ENCODE measurements around the gene MRPL22. TPM values are rescaled to one million over a fixed set of nuclear protein-coding genes. Genes with fewer than 3 reads are reported as not detected.
A peak's percentile ranks its signal among the peaks of the same experiment; 100 is the strongest.
"Not testable (repeated sequence)": the region's sequence is repeated elsewhere in the genome, so short reads cannot be mapped to it uniquely, and the experiment has no call there.

The MRPL22 gene
- total and polyA plus RNA-seq, 7 experiments from 2014 or later = 18.4 to 97.6 (median 27.7) TPM

GRCh38 chr5:154898210-154898609 lies 42.7 kb upstream of the MRPL22 start:
- ATAC-seq (no peak), DNase-seq (no peak)
- H3K4me3 Mint-ChIP-seq = no peak overlapping the region
- peak overlapping the region in 1 of 9 donors; percentile 33 for H3K27ac Mint-ChIP-seq
- H3K4me3 ChIP-seq (ENCODE audit: low read length) = no peak overlapping the region
- H3K4me1 Mint-ChIP-seq = peaks cover 0 to 3% (median 0%) of the 10 kb centered on the region in 7 donors
- H3K36me3 ChIP-seq (ENCODE audit: control insufficient read depth in 2 of 3, insufficient read depth in 3 of 3, low read length in 3 of 3) = peaks cover 10 to 87% (median 13%) of the 10 kb centered on the region in 3 experiments
- no peaks in the 10 kb centered on the region for H3K9me3 Mint-ChIP-seq
- ChIA-PET POLR2A (no interaction called here), CTCF (interaction anchor here (0.6 kb wide), 1 partner anchor 248 kb away, joined by 3 read pairs; no protein-coding TSS in a partner anchor)
- H3K27me3 Mint-ChIP-seq = no peaks in the 10 kb centered on the region
- no peak overlapping the region for H3K27ac ChIP-seq (ENCODE audit: low read depth, low read length)
- H3K9me3 ChIP-seq (ENCODE audit: control insufficient read depth in 2 of 3, low read length in 3 of 3) = no peaks in the 10 kb centered on the region
- peaks cover 10 to 68% (median 47%) of the 10 kb centered on the region in 5 donors for H3K36me3 Mint-ChIP-seq
- no peaks in the 10 kb centered on the region for H3K4me1 ChIP-seq (ENCODE audit: control insufficient read depth in 2 of 2, insufficient read depth in 2 of 2, low read length in 2 of 2)
- no peaks in the 10 kb centered on the region for H3K27me3 ChIP-seq (ENCODE audit: control insufficient read depth in 2 of 2, insufficient read depth in 2 of 2, low read length in 2 of 2)
- intact Hi-C loops (cut with micrococcal nuclease) = no loop called here

DNA sequence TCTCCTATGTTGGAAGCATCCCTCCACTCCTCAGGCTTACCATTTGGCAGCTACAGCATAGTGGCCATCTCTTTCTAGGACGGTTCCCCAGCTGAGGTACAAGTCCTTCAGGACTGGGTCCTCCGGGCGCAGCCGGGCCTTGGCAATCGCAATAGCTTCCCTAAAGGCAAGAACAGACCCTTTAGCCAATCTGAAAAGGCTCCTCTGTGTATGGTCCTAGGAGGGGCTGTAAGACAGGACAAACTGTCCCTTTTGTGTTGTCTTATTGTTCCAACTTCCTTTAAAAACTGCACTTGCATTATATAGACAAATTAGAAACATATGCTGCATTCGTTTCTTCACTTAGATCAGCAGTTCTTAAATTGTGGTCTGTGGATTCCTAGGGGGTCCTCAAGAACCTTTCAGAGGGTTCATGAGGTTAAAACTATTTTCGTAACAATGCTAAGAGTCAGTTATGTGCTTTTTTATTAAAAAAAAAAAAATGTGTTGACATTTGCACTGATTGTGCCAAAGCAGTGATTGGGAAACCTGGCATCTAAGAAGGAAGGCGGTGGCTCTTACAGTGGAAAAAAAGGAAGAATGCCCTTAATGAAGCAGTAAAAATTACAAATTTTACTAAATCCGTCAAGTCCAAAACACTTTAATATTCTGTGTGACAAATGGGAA lies 41.6 kb upstream of the MRPL22 start:
- DNase-seq (no peak), ATAC-seq (no peak)
- ChIA-PET POLR2A (no interaction called here), CTCF (no interaction called here)
- Histone ChIP-seq H3K4me3 (ENCODE audit: low read length) (no peak overlapping the region), H3K4me1 (ENCODE audit: control insufficient read depth in 2 of 2, insufficient read depth in 2 of 2, low read length in 2 of 2) (no peaks in the 10 kb centered on the region), H3K27me3 (ENCODE audit: control insufficient read depth in 2 of 2, insufficient read depth in 2 of 2, low read length in 2 of 2) (no peaks in the 10 kb centered on the region), H3K27ac (ENCODE audit: low read depth, low read length) (no peak overlapping the region), H3K9me3 (ENCODE audit: control insufficient read depth in 2 of 3, low read length in 3 of 3) (no peaks in the 10 kb centered on the region), H3K36me3 (ENCODE audit: control insufficient read depth in 2 of 3, insufficient read depth in 3 of 3, low read length in 3 of 3) (peaks cover 10 to 80% (median 13%) of the 10 kb centered on the region in 3 experiments)
- Mint-ChIP-seq H3K27ac (peak overlapping the region in 1 of 9 donors; percentile 23), H3K4me1 (peaks cover 0 to 3% (median 0%) of the 10 kb centered on the region in 7 donors), H3K4me3 (no peak overlapping the region), H3K27me3 (no peaks in the 10 kb centered on the region), H3K9me3 (no peaks in the 10 kb centered on the region), H3K36me3 (peaks cover 18 to 62% (median 48%) of the 10 kb centered on the region in 5 donors)
- intact Hi-C loops (cut with micrococcal nuclease) = no loop called here

DNA sequence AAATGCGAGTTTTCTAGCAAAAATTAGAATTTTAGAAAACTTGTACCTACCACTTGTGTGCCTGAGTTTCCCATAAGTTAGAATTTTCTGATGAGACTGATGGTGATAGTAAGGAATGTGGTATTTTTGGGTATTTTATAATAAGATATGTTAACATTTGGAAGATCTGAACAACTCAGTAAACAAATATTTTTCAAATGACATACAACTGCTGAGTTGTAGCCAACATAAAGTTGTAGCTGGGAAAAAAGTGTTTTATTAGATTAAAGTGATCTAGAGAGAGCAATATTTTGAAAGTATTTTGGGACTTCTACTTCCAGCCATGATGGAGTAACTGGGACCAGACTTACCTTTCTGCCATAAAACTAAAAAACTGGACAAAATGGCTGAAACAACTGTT lies 40.8 kb upstream of the MRPL22 start:
- Histone ChIP-seq H3K27me3 (ENCODE audit: control insufficient read depth in 2 of 2, insufficient read depth in 2 of 2, low read length in 2 of 2) (no peaks in the 10 kb centered on the region), H3K4me1 (ENCODE audit: control insufficient read depth in 2 of 2, insufficient read depth in 2 of 2, low read length in 2 of 2) (no peaks in the 10 kb centered on the region), H3K36me3 (ENCODE audit: control insufficient read depth in 2 of 3, insufficient read depth in 3 of 3, low read length in 3 of 3) (peaks cover 10 to 82% (median 13%) of the 10 kb centered on the region in 3 experiments), H3K4me3 (ENCODE audit: low read length) (no peak overlapping the region), H3K9me3 (ENCODE audit: control insufficient read depth in 2 of 3, low read length in 3 of 3) (no peaks in the 10 kb centered on the region), H3K27ac (ENCODE audit: low read depth, low read length) (no peak overlapping the region)
- Mint-ChIP-seq H3K36me3 (peaks cover 20 to 64% (median 51%) of the 10 kb centered on the region in 5 donors), H3K27ac (peak overlapping the region in 1 of 9 donors; percentile 43), H3K4me3 (no peak overlapping the region), H3K4me1 (peaks cover 0 to 3% (median 0%) of the 10 kb centered on the region in 7 donors), H3K9me3 (no peaks in the 10 kb centered on the region), H3K27me3 (no peaks in the 10 kb centered on the region)
- ChIA-PET POLR2A (no interaction called here), CTCF (no interaction called here)
- DNase-seq = no peak
- no peak for ATAC-seq
- intact Hi-C loops (cut with micrococcal nuclease) = no loop called here

DNA sequence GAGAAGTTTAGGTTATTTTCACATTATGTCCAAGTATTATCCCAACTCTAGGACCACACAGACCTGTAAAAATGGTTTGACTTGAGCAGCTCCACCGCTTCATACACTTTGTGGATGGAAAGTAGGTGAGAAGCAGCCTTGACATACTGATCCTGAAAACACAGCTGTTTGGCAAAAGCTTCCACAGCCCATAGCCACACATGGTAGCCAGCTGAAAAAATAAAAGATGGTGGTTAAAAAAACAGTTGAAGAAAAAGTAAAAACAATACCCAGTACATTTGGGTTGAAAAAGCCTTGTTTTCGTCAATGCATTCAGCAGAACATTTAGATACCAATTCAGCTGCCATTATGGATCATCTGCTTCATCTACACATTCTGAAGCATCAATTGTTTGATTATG lies 39.6 kb upstream of the MRPL22 start:
- intact Hi-C loops (cut with micrococcal nuclease) = no loop called here
- CTCF ChIA-PET = no interaction called here
- Mint-ChIP-seq H3K4me3 (no peak overlapping the region), H3K27ac (no peak overlapping the region), H3K36me3 (peaks cover 20 to 52% (median 39%) of the 10 kb centered on the region in 5 donors), H3K4me1 (no peaks in the 10 kb centered on the region), H3K27me3 (no peaks in the 10 kb centered on the region), H3K9me3 (no peaks in the 10 kb centered on the region)
- no peak overlapping the region for H3K4me3 ChIP-seq (ENCODE audit: low read length)
- no peaks in the 10 kb centered on the region for H3K9me3 ChIP-seq (ENCODE audit: control insufficient read depth in 2 of 3, low read length in 3 of 3)
- POLR2A ChIA-PET = no interaction called here
- H3K27ac ChIP-seq (ENCODE audit: low read depth, low read length) = no peak overlapping the region
- H3K27me3 ChIP-seq (ENCODE audit: control insufficient read depth in 2 of 2, insufficient read depth in 2 of 2, low read length in 2 of 2) = no peaks in the 10 kb centered on the region
- DNase-seq = no peak
- peaks cover 10 to 83% (median 12%) of the 10 kb centered on the region in 3 experiments for H3K36me3 ChIP-seq (ENCODE audit: control insufficient read depth in 2 of 3, insufficient read depth in 3 of 3, low read length in 3 of 3)
- H3K4me1 ChIP-seq (ENCODE audit: control insufficient read depth in 2 of 2, insufficient read depth in 2 of 2, low read length in 2 of 2) = no peaks in the 10 kb centered on the region
- no peak for ATAC-seq

- Mint-ChIP-seq H3K36me3 (peaks cover 19 to 52% (median 35%) of the 10 kb centered on the region in 5 donors), H3K27ac (no peak overlapping the region), H3K4me3 (no peak overlapping the region), H3K4me1 (no peaks in the 10 kb centered on the region), H3K9me3 (no peaks in the 10 kb centered on the region), H3K27me3 (no peaks in the 10 kb centered on the region)
- ATAC-seq (no peak), DNase-seq (no peak)
- Histone ChIP-seq H3K4me1 (ENCODE audit: control insufficient read depth in 2 of 2, insufficient read depth in 2 of 2, low read length in 2 of 2) (no peaks in the 10 kb centered on the region), H3K9me3 (ENCODE audit: control insufficient read depth in 2 of 3, low read length in 3 of 3) (no peaks in the 10 kb centered on the region), H3K27ac (ENCODE audit: low read depth, low read length) (no peak overlapping the region), H3K4me3 (ENCODE audit: low read length) (no peak overlapping the region), H3K36me3 (ENCODE audit: control insufficient read depth in 2 of 3, insufficient read depth in 3 of 3, low read length in 3 of 3) (peaks cover 6 to 83% (median 10%) of the 10 kb centered on the region in 3 experiments), H3K27me3 (ENCODE audit: control insufficient read depth in 2 of 2, insufficient read depth in 2 of 2, low read length in 2 of 2) (no peaks in the 10 kb centered on the region)
- CTCF ChIA-PET = no interaction called here
- POLR2A ChIA-PET = no interaction called here
- intact Hi-C loops (cut with micrococcal nuclease) = loop anchor here in 1 of 2 donors (2.0 kb wide), 1 partner anchor 251 kb away; no protein-coding TSS in a partner anchor
Measured at GRCh38 chr5:154901913-154902312, 39.0 kb upstream of the MRPL22 start.

DNA sequence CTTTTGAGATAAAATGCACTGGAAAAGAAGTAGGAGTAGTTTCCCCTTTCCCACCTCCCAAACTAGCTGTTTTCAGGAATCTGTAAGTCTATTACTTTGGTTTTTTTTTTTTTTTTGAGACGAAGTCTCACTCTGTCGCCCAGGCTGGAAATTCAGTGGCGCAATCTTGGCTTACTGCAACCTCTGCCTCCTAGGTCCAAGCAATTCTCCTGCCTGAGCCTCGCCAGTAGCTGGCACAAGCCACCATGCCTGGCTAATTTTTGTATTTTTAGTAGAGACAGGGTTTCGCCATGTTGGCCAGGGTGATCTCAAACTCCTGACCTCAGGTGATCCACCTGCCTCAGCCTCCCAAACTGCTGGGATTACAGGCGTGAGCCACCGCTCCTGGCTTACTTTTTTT lies 35.3 kb upstream of the MRPL22 start:
- H3K4me3 Mint-ChIP-seq; POLR2A ChIA-PET; H3K4me1 Mint-ChIP-seq; H3K27me3 Mint-ChIP-seq; H3K4me3 ChIP-seq (ENCODE audit: low read length); CTCF ChIA-PET; H3K9me3 Mint-ChIP-seq; H3K27me3 ChIP-seq (ENCODE audit: control insufficient read depth in 2 of 2, insufficient read depth in 2 of 2, low read length in 2 of 2); H3K4me1 ChIP-seq (ENCODE audit: control insufficient read depth in 2 of 2, insufficient read depth in 2 of 2, low read length in 2 of 2); H3K9me3 ChIP-seq (ENCODE audit: control insufficient read depth in 2 of 3, low read length in 3 of 3); intact Hi-C loops (cut with micrococcal nuclease); ATAC-seq; H3K27ac ChIP-seq (ENCODE audit: low read depth, low read length); DNase-seq: not testable (repeated sequence)
- peak overlapping the region in 1 of 9 donors; percentile 43 for H3K27ac Mint-ChIP-seq
- H3K36me3 Mint-ChIP-seq = peaks cover 17 to 44% (median 23%) of the 10 kb centered on the region in 5 donors
- H3K36me3 ChIP-seq (ENCODE audit: control insufficient read depth in 2 of 3, insufficient read depth in 3 of 3, low read length in 3 of 3) = peaks cover 0 to 73% (median 6%) of the 10 kb centered on the region in 3 experiments

- Histone ChIP-seq H3K27me3 (ENCODE audit: control insufficient read depth in 2 of 2, insufficient read depth in 2 of 2, low read length in 2 of 2) (no peaks in the 10 kb centered on the region), H3K9me3 (ENCODE audit: control insufficient read depth in 2 of 3, low read length in 3 of 3) (no peaks in the 10 kb centered on the region), H3K36me3 (ENCODE audit: control insufficient read depth in 2 of 3, insufficient read depth in 3 of 3, low read length in 3 of 3) (peaks cover 9 to 57% (median 13%) of the 10 kb centered on the region in 3 experiments), H3K27ac (ENCODE audit: low read depth, low read length) (no peak overlapping the region), H3K4me1 (ENCODE audit: control insufficient read depth in 2 of 2, insufficient read depth in 2 of 2, low read length in 2 of 2) (no peaks in the 10 kb centered on the region), H3K4me3 (ENCODE audit: low read length) (no peak overlapping the region)
- H3K4me1 Mint-ChIP-seq = no peaks in the 10 kb centered on the region
- CTCF ChIA-PET = no interaction called here
- no peak overlapping the region for H3K4me3 Mint-ChIP-seq
- no peak for DNase-seq
- H3K27ac Mint-ChIP-seq = peak overlapping the region in 1 of 9 donors; percentile 11
- ATAC-seq = no peak
- no peaks in the 10 kb centered on the region for H3K27me3 Mint-ChIP-seq
- POLR2A ChIA-PET = interaction anchor here (1.2 kb wide), 1 partner anchor 12 kb away, joined by 3 read pairs; no protein-coding TSS in a partner anchor
- intact Hi-C loops (cut with micrococcal nuclease) = no loop called here
- H3K9me3 Mint-ChIP-seq = no peaks in the 10 kb centered on the region
- peaks cover 10 to 48% (median 25%) of the 10 kb centered on the region in 5 donors for H3K36me3 Mint-ChIP-seq
Measured at GRCh38 chr5:154916874-154917273, 24.0 kb upstream of the MRPL22 start.
